IMR-90 (cell line): ENCODE results near the gene CRYBA1.

Source experiments
- BHLHE40 ChIP-seq: fragments of 150-350 bp; IDR thresholded peaks from 2 replicates; pipeline ENCODE4 v1.6.1; 2016; ENCODE audit warnings: mild to moderate bottlenecking, low read depth, low read length
- CTCF ChIP-seq: conservative IDR thresholded peaks from 2 replicates; pipeline ENCODE4 v1.5.1; 2012; ENCODE audit warnings: mild to moderate bottlenecking, low read depth, low read length, improper control_type of control experiment
- FOS ChIP-seq: fragments of 150-350 bp; IDR thresholded peaks from 2 replicates; pipeline ENCODE4 v1.6.1; 2016; ENCODE audit warnings: low read depth, low read length
- MAZ ChIP-seq: IDR thresholded peaks from 2 replicates; pipeline ENCODE4 v1.6.1; 2012; ENCODE audit warnings: low read depth, mild to moderate bottlenecking, low read length, improper control_type of control experiment, moderate library complexity, borderline replicate concordance
- MXI1 ChIP-seq: IDR thresholded peaks from 2 replicates; pipeline ENCODE4 v1.6.1; 2012; ENCODE audit warnings: low read depth, mild to moderate bottlenecking, low read length, moderate library complexity, borderline replicate concordance
- NFE2L2 ChIP-seq: fragments of 150-350 bp; IDR thresholded peaks from 2 replicates; pipeline ENCODE4 v1.6.1; 2016; ENCODE audit warnings: low read depth, mild to moderate bottlenecking, low read length
- POLR2A ChIP-seq: IDR thresholded peaks from 2 replicates; pipeline ENCODE4 v1.6.1; 2012; ENCODE audit warnings: mild to moderate bottlenecking, low read depth, low read length
- RAD21 ChIP-seq: IDR thresholded peaks from 2 replicates; pipeline ENCODE4 v1.6.1; 2012; ENCODE audit warnings: low read length, improper control_type of control experiment
- RFX5 ChIP-seq: IDR thresholded peaks from 2 replicates; pipeline ENCODE4 v1.8.0; 2012; ENCODE audit warnings: low read depth, mild to moderate bottlenecking, low read length, moderate library complexity
- SMC3 ChIP-seq: fragments of 150-350 bp; IDR thresholded peaks from 2 replicates; pipeline ENCODE4 v1.6.1; 2016; ENCODE audit warnings: low read depth, mild to moderate bottlenecking, antibody characterized with exemption, low read length, moderate library complexity
- USF2 ChIP-seq: fragments of 150-350 bp; IDR thresholded peaks from 2 replicates; pipeline ENCODE4 v1.6.1; 2017; ENCODE audit warnings: mild to moderate bottlenecking, antibody characterized with exemption, low read length, low read depth

GRCh38 chr17:29235904-29236303 is 10.8 kb upstream of the CRYBA1 start:
- TF ChIP-seq CTCF (no peak), POLR2A (no peak), MXI1 (no peak), RFX5 (no peak), FOS (no peak), BHLHE40 (no peak), USF2 (no peak), SMC3 (no peak), RAD21 (no peak), MAZ (no peak), NFE2L2 (no peak)
